Activated naive CD4-positive, alpha-beta T cell treated with anti-CD3 and anti-CD28 coated beads for 36 hours (primary cell): ENCODE data around the gene HTATSF1. TPM values are rescaled to one million over a fixed set of nuclear protein-coding genes. Genes with fewer than 3 reads are reported as not detected.

Source experiments
- CTCF ChIA-PET: fragments of 350-600 bp; sonication (Branson Sonifier 250); formaldehyde crosslinking; loops from one replicate; lab custom pipeline; 2021; ENCODE audit warnings: antibody characterized with exemption; lab: Charles Lee
- DNase-seq: peaks from one replicate; pipeline ENCODE4 v3.0.0-alpha.2; 2020
- H3K27ac Mint-ChIP-seq: one replicate; pipeline ENCODE4 v1.8.0; 2021; ENCODE audit warnings: mild to moderate bottlenecking, mixed read lengths
- H3K27me3 Mint-ChIP-seq: one replicate; pipeline ENCODE4 v1.8.0; 2021; ENCODE audit warnings: low read depth, mixed read lengths
- H3K36me3 Mint-ChIP-seq: one replicate; pipeline ENCODE4 v1.8.0; 2021; ENCODE audit warnings: low read depth, mixed read lengths
- H3K4me1 Mint-ChIP-seq: one replicate; pipeline ENCODE4 v1.8.0; 2021; ENCODE audit warnings: low read depth, mixed read lengths
- H3K4me3 Mint-ChIP-seq: one replicate; pipeline ENCODE4 v1.8.0; 2021; ENCODE audit warnings: mild to moderate bottlenecking, moderate library complexity, mixed read lengths
- H3K9me3 Mint-ChIP-seq: one replicate; pipeline ENCODE4 v1.8.0; 2021; ENCODE audit warnings: mixed read lengths
- intact Hi-C: fragments of 100-400 bp; cut with micrococcal nuclease; formaldehyde crosslinking; loops from one replicate; pipeline ENCODE4 v1.15.1; 2023
- total RNA-seq, 2 experiments: library from RNA; stranded (reverse); gene quantifications; one replicate each; pipeline ENCODE4 v1.2.3, GENCODE V29; 2021

Gene HTATSF1, protein sequence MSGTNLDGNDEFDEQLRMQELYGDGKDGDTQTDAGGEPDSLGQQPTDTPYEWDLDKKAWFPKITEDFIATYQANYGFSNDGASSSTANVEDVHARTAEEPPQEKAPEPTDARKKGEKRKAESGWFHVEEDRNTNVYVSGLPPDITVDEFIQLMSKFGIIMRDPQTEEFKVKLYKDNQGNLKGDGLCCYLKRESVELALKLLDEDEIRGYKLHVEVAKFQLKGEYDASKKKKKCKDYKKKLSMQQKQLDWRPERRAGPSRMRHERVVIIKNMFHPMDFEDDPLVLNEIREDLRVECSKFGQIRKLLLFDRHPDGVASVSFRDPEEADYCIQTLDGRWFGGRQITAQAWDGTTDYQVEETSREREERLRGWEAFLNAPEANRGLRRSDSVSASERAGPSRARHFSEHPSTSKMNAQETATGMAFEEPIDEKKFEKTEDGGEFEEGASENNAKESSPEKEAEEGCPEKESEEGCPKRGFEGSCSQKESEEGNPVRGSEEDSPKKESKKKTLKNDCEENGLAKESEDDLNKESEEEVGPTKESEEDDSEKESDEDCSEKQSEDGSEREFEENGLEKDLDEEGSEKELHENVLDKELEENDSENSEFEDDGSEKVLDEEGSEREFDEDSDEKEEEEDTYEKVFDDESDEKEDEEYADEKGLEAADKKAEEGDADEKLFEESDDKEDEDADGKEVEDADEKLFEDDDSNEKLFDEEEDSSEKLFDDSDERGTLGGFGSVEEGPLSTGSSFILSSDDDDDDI
- 10 to 100 TPM; 38.9 to 40.4 TPM for total RNA-seq

DNA sequence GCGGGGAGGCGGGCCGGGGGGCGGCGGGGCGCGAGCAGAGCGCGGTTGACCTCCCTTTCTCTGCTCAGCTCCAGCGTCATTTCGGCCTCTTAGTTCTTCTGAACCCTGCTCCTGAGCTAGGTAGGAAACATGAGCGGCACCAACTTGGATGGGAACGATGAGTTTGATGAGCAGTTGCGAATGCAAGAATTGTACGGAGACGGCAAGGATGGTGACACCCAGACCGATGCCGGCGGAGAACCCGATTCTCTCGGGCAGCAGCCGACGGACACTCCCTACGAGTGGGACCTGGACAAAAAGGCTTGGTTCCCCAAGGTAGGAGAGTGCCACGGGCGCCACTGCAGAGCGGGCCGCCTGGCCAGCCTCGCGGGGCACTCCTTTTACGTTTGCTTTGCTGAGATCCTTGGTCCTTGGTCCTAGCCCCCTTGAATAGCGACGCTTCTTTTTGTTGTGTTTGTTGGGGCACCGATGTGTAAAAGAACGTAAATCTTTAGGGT, at the start of gene HTATSF1:
HTATSF1 (plus strand) TSS at position 37 of the 497 bp plus-strand sequence; CDS start at position 130, 93 bp downstream.
- H3K4me1 Mint-ChIP-seq: peaks cover 18% of the 10 kb centered on the region
- H3K36me3 Mint-ChIP-seq: peaks cover 6% of the 10 kb centered on the region
- CTCF ChIA-PET: no interaction called here

DNA sequence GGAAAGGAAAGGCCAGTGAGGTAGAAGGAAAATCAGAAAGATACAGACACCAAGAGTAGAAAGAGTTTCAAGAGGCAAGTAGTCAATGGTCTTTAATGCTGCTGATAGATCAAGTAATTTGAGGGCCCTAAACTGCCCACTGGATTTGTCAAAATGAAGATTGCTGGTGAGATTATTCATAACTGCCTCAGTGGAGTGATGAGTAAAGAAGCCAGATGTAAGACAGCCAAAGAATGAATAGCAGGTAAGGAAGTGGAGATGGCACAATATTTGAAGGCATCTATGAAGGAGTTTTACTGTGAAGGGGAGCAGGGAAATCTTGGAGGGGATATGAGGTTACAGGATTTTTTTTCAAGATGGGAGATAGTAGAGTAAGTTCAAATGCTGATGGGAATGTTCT, 49.4 kb upstream of the HTATSF1 start:
- Mint-ChIP-seq H3K27me3 (no peaks in the 10 kb centered on the region), H3K27ac (no peak overlapping the region), H3K4me3 (no peak overlapping the region), H3K36me3 (no peaks in the 10 kb centered on the region), H3K4me1 (no peaks in the 10 kb centered on the region), H3K9me3 (no peaks in the 10 kb centered on the region)
- DNase-seq: no peak
- CTCF ChIA-PET: no interaction called here
- intact Hi-C loops: no loop called here

More for the DNA sequence above, at the start of gene HTATSF1:
- Mint-ChIP-seq H3K27me3 (no peaks in the 10 kb centered on the region), H3K9me3 (no peaks in the 10 kb centered on the region), H3K4me3 (peak within 1 kb of the TSS; percentile 90), H3K27ac (peak within 1 kb of the TSS; percentile 94)
- intact Hi-C loops: loop anchor here (1.0 to 5.0 kb wide), 12 partner anchors 80 to 977 kb away; partner anchors contain the start of genes FHL1, GPR101, INTS6L and MMGT1
- no peak for DNase-seq

DNA sequence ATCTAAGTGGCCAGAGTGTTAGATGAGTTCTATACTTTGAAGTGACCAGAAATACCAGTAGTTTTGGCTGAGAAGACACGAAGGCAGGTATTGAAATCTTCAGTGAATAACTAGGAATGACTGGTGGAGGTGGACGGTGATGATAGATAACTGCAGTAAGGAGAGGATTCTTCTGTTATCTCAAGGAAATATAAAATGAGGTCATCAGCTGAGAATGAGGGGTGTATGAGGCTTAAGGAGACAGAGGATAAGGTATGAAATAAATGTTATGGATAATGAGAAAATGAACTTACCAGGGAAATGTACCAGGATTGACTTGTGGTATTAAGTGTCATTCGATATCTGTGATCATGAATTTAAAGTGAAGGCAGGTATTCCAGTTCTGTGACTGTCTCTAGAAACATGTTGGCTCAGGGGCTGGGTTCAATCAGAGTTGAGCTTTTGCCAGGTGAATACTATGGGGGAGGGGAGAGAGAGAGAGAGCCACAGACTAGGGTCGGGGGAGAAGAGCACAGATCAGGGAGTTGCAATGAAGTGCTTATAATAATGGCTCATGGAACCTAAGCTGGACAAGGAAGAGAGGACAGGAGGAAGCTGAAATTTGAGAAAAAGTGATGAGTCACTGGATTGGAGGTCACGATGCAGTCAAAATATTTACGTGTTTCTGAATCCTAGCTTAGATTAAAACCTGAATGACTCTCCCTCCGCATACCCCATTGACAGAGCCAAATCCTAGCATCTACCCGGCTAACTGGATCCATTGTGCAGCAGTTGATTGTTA, 47.2 kb upstream of the HTATSF1 start:
- intact Hi-C loops: no loop called here
- H3K4me3 Mint-ChIP-seq: no peak overlapping the region
- DNase-seq: no peak
- no peaks in the 10 kb centered on the region for H3K9me3 Mint-ChIP-seq
- H3K4me1 Mint-ChIP-seq: no peaks in the 10 kb centered on the region
- CTCF ChIA-PET: no interaction called here
- H3K27ac Mint-ChIP-seq: no peak overlapping the region
- no peaks in the 10 kb centered on the region for H3K27me3 Mint-ChIP-seq
- H3K36me3 Mint-ChIP-seq: no peaks in the 10 kb centered on the region

DNA sequence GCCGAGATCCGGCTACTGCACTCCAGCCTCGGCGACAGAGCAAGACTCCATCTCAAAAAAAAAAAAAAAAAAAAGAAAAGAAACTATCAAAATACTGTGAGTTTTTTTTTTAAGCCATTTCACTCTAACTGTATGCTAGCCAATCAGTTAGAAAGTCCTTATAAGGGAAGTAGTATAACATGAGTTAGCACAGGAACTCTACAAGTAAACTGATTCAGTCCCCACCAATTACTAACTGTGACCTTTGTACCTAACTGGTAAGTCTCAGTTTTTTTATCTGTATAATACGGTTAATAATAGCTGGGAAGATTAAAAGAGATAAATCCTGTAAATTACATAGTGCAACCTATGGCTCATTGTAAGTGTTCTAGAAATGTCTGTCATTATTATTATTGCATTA, 44.8 kb upstream of the HTATSF1 start:
- intact Hi-C loops: no loop called here
- no peaks in the 10 kb centered on the region for H3K4me1 Mint-ChIP-seq
- DNase-seq: no peak
- CTCF ChIA-PET: interaction anchor here (0.5 kb wide), 1 partner anchor 93 kb away, joined by 3 read pairs; no protein-coding TSS in a partner anchor
- no peaks in the 10 kb centered on the region for H3K27me3 Mint-ChIP-seq
- H3K36me3 Mint-ChIP-seq: no peaks in the 10 kb centered on the region
- H3K9me3 Mint-ChIP-seq: no peaks in the 10 kb centered on the region
- H3K4me3 Mint-ChIP-seq: no peak overlapping the region
- H3K27ac Mint-ChIP-seq: no peak overlapping the region

DNA sequence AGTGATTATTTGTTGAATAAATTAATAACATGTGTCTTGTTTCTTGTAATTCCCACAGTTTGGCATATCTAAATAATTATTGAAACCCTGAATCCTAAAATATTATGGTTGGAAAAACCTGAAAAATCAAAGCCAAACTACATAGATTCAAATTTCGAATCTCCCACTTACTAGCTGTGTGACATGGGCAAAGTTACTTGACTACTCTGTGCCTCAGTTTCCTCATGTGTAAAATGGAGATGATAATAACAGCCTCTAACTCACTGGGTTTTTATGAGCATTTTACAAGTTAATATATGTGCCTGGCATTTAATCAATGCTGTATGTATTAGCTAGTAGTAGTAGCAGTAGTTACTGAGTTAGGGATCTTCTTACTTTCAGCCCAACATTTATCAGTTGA, 44.3 kb upstream of the HTATSF1 start:
- intact Hi-C loops: no loop called here
- H3K9me3 Mint-ChIP-seq: no peaks in the 10 kb centered on the region
- no peaks in the 10 kb centered on the region for H3K4me1 Mint-ChIP-seq
- H3K36me3 Mint-ChIP-seq: no peaks in the 10 kb centered on the region
- H3K27ac Mint-ChIP-seq: no peak overlapping the region
- no peak overlapping the region for H3K4me3 Mint-ChIP-seq
- no peaks in the 10 kb centered on the region for H3K27me3 Mint-ChIP-seq
- CTCF ChIA-PET: interaction anchor here (0.5 kb wide), 1 partner anchor 94 kb away, joined by 3 read pairs; no protein-coding TSS in a partner anchor
- DNase-seq: no peak

DNA sequence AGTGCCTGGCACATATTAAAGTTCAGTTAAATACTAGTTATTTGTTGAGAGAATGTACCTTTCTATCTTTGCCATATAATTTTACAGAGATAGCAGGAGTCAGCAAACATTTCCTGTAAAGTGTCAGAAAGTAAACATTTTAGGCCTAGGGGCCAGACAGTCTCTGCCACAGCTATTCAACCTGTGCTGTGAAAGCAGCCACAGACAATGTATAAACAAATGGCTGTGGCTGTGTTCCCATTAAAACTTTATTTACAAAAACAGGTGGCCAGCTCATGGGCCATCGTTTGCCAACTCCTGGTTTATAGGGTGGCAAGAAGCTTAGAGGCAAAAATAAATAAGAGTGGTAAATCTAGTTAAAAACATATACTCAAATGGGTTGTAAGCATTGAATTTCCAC, 43.6 kb upstream of the HTATSF1 start:
- no peak overlapping the region for H3K4me3 Mint-ChIP-seq
- CTCF ChIA-PET: no interaction called here
- H3K27ac Mint-ChIP-seq: no peak overlapping the region
- no peaks in the 10 kb centered on the region for H3K27me3 Mint-ChIP-seq
- no peak for DNase-seq
- H3K4me1 Mint-ChIP-seq: no peaks in the 10 kb centered on the region
- no peaks in the 10 kb centered on the region for H3K36me3 Mint-ChIP-seq
- H3K9me3 Mint-ChIP-seq: no peaks in the 10 kb centered on the region
- intact Hi-C loops: no loop called here

DNA sequence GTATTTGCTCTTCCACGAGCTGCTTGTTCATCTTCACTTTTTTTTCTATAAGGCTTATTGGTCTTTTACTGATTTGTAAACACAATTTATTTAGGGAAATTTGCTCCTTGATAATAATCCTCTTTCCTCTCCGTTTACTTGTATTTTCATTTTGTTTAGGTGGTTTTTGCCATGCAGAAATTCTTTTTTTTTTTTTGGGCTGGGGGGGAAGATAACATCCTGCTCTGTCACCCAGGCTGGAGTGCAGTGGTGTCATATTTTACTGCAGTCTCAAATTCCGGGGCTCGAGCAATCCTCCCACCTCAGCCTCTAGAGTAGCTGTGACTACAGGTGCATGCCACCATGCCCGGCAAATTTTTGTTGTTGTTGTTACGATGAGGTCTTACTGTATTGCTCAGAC, 41.3 kb upstream of the HTATSF1 start:
- H3K27me3 Mint-ChIP-seq: no peaks in the 10 kb centered on the region
- intact Hi-C loops: no loop called here
- no peak for DNase-seq
- no peak overlapping the region for H3K4me3 Mint-ChIP-seq
- no peak overlapping the region for H3K27ac Mint-ChIP-seq
- H3K9me3 Mint-ChIP-seq: no peaks in the 10 kb centered on the region
- H3K4me1 Mint-ChIP-seq: no peaks in the 10 kb centered on the region
- no peaks in the 10 kb centered on the region for H3K36me3 Mint-ChIP-seq
- CTCF ChIA-PET: interaction anchor here (0.6 kb wide), 1 partner anchor 27 kb away, joined by 3 read pairs; no protein-coding TSS in a partner anchor

DNA sequence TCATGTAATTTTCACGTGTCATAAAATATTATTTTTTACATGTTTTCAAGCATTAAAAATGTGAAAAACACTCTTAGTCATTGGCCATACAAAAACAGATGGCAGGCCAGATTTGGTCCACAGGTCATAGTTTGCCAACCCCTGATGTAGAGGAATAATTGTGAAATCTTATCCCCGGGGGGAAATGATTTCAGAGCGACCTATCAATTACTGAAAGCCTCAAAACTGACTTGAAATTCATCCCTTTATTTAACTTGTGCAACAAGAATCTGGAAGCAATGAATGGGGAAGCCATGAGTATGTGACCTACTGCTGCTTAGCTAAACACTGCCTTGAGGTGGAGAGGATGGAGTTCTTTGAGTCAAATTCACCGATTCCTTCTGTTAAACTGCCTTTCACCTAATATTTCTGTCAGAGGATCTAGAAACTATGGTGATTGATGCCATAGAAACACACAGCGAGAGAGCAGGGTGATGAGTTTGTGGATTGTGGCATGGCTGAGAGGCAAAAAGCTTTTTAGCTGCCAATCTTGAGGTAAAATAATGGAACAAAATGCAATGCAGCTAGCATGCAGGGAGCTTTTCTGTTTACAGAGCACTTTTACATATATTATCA, 40.0 kb upstream of the HTATSF1 start:
- no peak overlapping the region for H3K4me3 Mint-ChIP-seq
- H3K36me3 Mint-ChIP-seq: no peaks in the 10 kb centered on the region
- H3K27me3 Mint-ChIP-seq: no peaks in the 10 kb centered on the region
- no peaks in the 10 kb centered on the region for H3K9me3 Mint-ChIP-seq
- H3K27ac Mint-ChIP-seq: no peak overlapping the region
- no peaks in the 10 kb centered on the region for H3K4me1 Mint-ChIP-seq
- DNase-seq: no peak
- intact Hi-C loops: no loop called here
- CTCF ChIA-PET: no interaction called here

DNA sequence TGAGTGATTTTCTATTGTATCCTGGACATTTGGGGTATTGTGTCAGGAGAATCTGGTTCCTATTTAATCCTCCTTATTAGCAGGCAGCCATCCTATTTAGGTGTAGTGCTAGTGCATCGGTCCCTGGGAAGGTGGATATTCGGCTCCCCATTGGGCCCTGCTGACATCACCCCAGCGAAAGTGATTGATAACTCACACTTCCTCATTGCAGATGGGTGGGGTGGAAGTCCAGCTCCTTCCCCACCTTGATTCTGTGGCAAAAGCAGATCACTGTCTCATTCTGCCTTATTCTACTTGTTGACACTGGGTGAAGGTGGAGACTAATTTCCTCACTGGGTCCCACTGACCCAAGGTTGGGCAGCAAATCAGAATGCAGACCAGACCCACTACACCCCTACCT, 32.8 kb upstream of the HTATSF1 start:
- CTCF ChIA-PET: no interaction called here
- DNase-seq: no peak
- no peaks in the 10 kb centered on the region for H3K36me3 Mint-ChIP-seq
- no peaks in the 10 kb centered on the region for H3K4me1 Mint-ChIP-seq
- intact Hi-C loops: no loop called here
- no peak overlapping the region for H3K4me3 Mint-ChIP-seq
- H3K9me3 Mint-ChIP-seq: no peaks in the 10 kb centered on the region
- no peaks in the 10 kb centered on the region for H3K27me3 Mint-ChIP-seq
- H3K27ac Mint-ChIP-seq: no peak overlapping the region

DNA sequence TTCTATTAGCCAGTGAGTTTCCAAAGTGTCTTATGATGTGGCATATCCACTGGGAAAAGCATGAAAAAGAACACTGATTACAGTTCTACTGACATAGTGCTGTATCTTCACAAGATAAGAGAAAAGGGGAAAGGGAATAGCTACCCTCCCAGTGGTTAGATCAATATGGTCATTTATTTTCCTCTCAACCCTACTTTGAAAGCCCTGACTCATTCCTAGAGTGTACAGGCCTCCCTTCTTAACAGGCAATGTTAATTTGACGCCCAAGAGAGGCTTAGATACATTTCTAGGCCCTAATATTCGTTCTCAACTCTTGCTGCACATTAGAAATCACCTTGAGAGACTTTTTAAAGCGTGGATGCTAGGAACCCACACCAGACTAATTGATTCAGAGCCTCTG, 30.1 kb upstream of the HTATSF1 start:
- no peak for DNase-seq
- H3K27ac Mint-ChIP-seq: no peak overlapping the region
- no peak overlapping the region for H3K4me3 Mint-ChIP-seq
- H3K36me3 Mint-ChIP-seq: no peaks in the 10 kb centered on the region
- no peaks in the 10 kb centered on the region for H3K9me3 Mint-ChIP-seq
- no peaks in the 10 kb centered on the region for H3K27me3 Mint-ChIP-seq
- no peaks in the 10 kb centered on the region for H3K4me1 Mint-ChIP-seq
- intact Hi-C loops: no loop called here
- CTCF ChIA-PET: no interaction called here

DNA sequence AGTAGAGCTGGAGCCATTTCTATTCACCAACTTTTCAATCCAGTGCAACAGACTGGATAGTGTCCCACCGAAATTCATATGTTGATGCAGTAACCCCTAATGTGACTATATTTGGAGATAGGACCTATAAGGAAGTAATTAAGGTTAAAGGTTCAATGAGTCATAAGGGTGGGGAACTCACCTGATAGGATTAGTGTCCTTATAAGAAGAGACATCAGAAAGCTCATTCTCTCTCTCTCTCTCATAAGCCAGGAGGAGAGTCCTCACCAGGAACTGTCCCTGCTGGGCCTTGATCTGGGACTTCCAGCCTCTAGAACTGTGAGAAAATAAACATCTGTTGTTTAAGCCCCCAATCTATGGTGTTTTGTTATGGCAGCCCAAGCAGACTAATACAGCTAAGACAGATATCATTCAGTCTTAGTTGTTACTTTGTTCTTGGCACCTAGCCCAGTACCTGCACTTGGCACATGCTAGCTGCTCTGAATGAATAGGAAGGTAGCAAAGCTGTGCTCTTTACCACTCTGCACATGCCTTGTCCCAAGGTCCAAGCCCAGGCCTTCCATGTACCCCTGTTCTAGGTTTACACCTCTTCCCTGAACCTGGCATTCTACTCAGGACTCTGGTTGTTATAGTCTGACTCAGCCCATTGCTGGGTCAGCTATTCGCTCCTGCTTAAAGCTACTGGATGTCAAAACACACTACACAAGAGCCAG, 28.8 kb upstream of the HTATSF1 start:
- Mint-ChIP-seq H3K36me3 (no peaks in the 10 kb centered on the region), H3K4me3 (no peak overlapping the region), H3K4me1 (no peaks in the 10 kb centered on the region), H3K27ac (no peak overlapping the region), H3K27me3 (no peaks in the 10 kb centered on the region), H3K9me3 (no peaks in the 10 kb centered on the region)
- CTCF ChIA-PET: no interaction called here
- intact Hi-C loops: no loop called here
- no peak for DNase-seq
